Keratinocyte (primary cell): ENCODE results near the gene NLGN1. TPM values are rescaled to one million over a fixed set of nuclear protein-coding genes. Genes with fewer than 3 reads are reported as not detected.

Experiments used
- DNase-seq: peaks from one replicate; pipeline ENCODE4 v3.0.0-alpha.2; 2011; ENCODE audit warnings: low read depth, missing footprints, low spot score
- FAIRE-seq: peaks from 2 replicates; lab custom pipeline; 2011; peaks lifted over from hg19 to GRCh38; lab: Jason Lieb, UNC
- H2AFZ ChIP-seq: 2 replicates; pipeline ENCODE4 v1.6.0; 2012; ENCODE audit warnings: low read length, control low read depth, inconsistent platforms; ENCODE audit not compliant: control insufficient read depth
- H3K27ac ChIP-seq: 2 replicates; pipeline ENCODE4 v1.5.1; 2011; ENCODE audit warnings: low read length; ENCODE audit not compliant: control insufficient read depth, insufficient read depth
- H3K27me3 ChIP-seq: 3 replicates; pipeline ENCODE4 v1.6.0; 2011; ENCODE audit warnings: low read length; ENCODE audit not compliant: control insufficient read depth, insufficient read depth; ENCODE audit errors: extremely low read depth
- H3K36me3 ChIP-seq, 2 experiments: 2 replicates in 1 of 2; 3 replicates in 1 of 2; pipeline ENCODE4 v1.5.1; 2011; ENCODE audit warnings: low read length in 2 of 2, mild to moderate bottlenecking in 1 of 2; ENCODE audit not compliant: control insufficient read depth in 2 of 2, insufficient read depth in 2 of 2; ENCODE audit errors: extremely low read depth in 1 of 2
- H3K4me1 ChIP-seq: 3 replicates; pipeline ENCODE4 v1.5.1; 2011; ENCODE audit warnings: low read length; ENCODE audit not compliant: control insufficient read depth, insufficient read depth; ENCODE audit errors: extremely low read depth
- H3K4me2 ChIP-seq: 3 replicates; pipeline ENCODE4 v1.6.0; 2011; ENCODE audit warnings: low read depth, low read length; ENCODE audit not compliant: control insufficient read depth, insufficient read depth; ENCODE audit errors: extremely low read depth
- H3K4me3 ChIP-seq, 3 experiments: fragments of 200-600 bp in 1 of 3; sonication (generic) in 1 of 3; 2 replicates in 2 of 3; 3 replicates in 1 of 3; pipeline ENCODE4 v1.5.1; 2011 to 2016; ENCODE audit warnings: low read length in 3 of 3, mild to moderate bottlenecking in 3 of 3, control low read depth in 2 of 3, inconsistent platforms in 1 of 3, low read depth in 1 of 3, mixed read lengths in 1 of 3, mixed run types in 1 of 3, moderate library complexity in 1 of 3; ENCODE audit not compliant: control insufficient read depth in 2 of 3, insufficient read depth in 2 of 3; ENCODE audit errors: extremely low read depth in 1 of 3
- H3K79me2 ChIP-seq: 2 replicates; pipeline ENCODE4 v1.6.0; 2012; ENCODE audit warnings: low read length; ENCODE audit not compliant: control insufficient read depth, insufficient read depth
- H3K9ac ChIP-seq: 3 replicates; pipeline ENCODE4 v1.6.0; 2011; ENCODE audit warnings: low read length; ENCODE audit not compliant: control insufficient read depth, insufficient read depth; ENCODE audit errors: extremely low read depth
- H3K9me1 ChIP-seq: 3 replicates; pipeline ENCODE4 v1.6.0; 2011; ENCODE audit warnings: low read length; ENCODE audit not compliant: control insufficient read depth, insufficient read depth; ENCODE audit errors: extremely low read depth
- H3K9me3 ChIP-seq: 2 replicates; pipeline ENCODE4 v1.5.1; 2012; ENCODE audit warnings: low read depth, low read length; ENCODE audit not compliant: control insufficient read depth
- H4K20me1 ChIP-seq: 3 replicates; pipeline ENCODE4 v1.6.0; 2011; ENCODE audit warnings: low read length; ENCODE audit not compliant: control insufficient read depth, insufficient read depth; ENCODE audit errors: extremely low read depth
- EZH2 ChIP-seq: IDR thresholded peaks from one replicate; pipeline ENCODE4 v1.6.1; 2012; ENCODE audit warnings: inconsistent platforms, mild to moderate bottlenecking, low read length, moderate library complexity
- dilution Hi-C: fragments of 300-500 bp; cut with MboI; formaldehyde crosslinking; loops from one replicate; pipeline ENCODE4 v1.7.0; 2020; ENCODE audit warnings: low sequenced_read_pairs; ENCODE audit not compliant: extremely low pct_ligation_motif_present
- polyA plus RNA-seq, 5 experiments: library from polyadenylated mRNA; depleted of rRNA in 3 of 5; stranded (reverse) in 3 of 5; stranded (forward) in 1 of 5; unstranded in 1 of 5; fragments of >200 nt; gene quantifications; 1 replicate in 1 of 5; 2 replicates in 3 of 5; 3 replicates in 1 of 5; pipeline versions ENCODE4 v1.2.1 to v1.2.3, GENCODE V29; 2011 to 2012; ENCODE audit warnings: missing spikeins in 2 of 5, low read depth in 1 of 5, low replicate concordance in 1 of 5
- TF ChIP-seq, protein P1 (sequence below), 3 experiments: IDR thresholded peaks in 1 of 3; conservative IDR thresholded peaks in 1 of 3; optimal IDR thresholded peaks in 1 of 3; 2 replicates in 2 of 3; 3 replicates in 1 of 3; pipeline versions ENCODE3 to v1.5.1; 2011; ENCODE audit warnings: low read length in 3 of 3, mild to moderate bottlenecking in 3 of 3, moderate library complexity in 2 of 3, control low read depth in 1 of 3, inconsistent platforms in 1 of 3; ENCODE audit not compliant: insufficient read depth in 2 of 3; ENCODE audit errors: extremely low read depth in 1 of 3

NLGN1 gene
- polyA plus RNA-seq, 1 donor (not counting 4 experiments of a cell fraction or from before 2014, with no cell fraction given), result not detected

DNA sequence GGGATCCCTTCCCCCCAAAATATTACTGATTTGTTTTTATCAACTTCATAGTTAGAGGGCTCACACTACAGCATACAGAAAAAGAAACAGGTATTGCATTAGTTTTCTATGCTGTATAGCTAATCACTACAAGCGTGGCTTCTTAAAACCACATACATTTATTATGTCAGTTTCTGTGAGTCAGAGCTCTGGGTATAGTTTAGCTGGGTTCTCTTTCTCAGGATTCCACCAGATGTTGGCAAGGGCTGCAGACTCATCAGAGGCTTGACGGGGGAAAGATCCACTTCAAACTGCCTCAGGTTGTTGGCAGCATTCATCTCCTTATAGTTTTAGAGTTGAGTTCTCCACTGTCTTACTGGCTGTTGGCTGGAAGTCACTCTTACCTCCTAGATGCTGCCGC is 328.0 kb downstream of the NLGN1 start:
- Histone ChIP-seq H3K9me1 (no peaks in the 10 kb centered on the region), H3K36me3 (no peaks in the 10 kb centered on the region), H3K9ac (no peak overlapping the region), H3K27ac (no peak overlapping the region), H4K20me1 (no peaks in the 10 kb centered on the region), H3K9me3 (no peaks in the 10 kb centered on the region), H3K79me2 (no peaks in the 10 kb centered on the region), H3K27me3 (no peaks in the 10 kb centered on the region), H3K4me1 (no peaks in the 10 kb centered on the region), H2AFZ (no peak overlapping the region), H3K4me3 (no peak overlapping the region), H3K4me2 (no peak overlapping the region)
- FAIRE-seq, result no peak
- DNase-seq, result no peak
- dilution Hi-C loops, result no loop called here
- TF ChIP-seq, protein P1, sequence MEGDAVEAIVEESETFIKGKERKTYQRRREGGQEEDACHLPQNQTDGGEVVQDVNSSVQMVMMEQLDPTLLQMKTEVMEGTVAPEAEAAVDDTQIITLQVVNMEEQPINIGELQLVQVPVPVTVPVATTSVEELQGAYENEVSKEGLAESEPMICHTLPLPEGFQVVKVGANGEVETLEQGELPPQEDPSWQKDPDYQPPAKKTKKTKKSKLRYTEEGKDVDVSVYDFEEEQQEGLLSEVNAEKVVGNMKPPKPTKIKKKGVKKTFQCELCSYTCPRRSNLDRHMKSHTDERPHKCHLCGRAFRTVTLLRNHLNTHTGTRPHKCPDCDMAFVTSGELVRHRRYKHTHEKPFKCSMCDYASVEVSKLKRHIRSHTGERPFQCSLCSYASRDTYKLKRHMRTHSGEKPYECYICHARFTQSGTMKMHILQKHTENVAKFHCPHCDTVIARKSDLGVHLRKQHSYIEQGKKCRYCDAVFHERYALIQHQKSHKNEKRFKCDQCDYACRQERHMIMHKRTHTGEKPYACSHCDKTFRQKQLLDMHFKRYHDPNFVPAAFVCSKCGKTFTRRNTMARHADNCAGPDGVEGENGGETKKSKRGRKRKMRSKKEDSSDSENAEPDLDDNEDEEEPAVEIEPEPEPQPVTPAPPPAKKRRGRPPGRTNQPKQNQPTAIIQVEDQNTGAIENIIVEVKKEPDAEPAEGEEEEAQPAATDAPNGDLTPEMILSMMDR (optimal IDR thresholded peaks at IDR 0.05 in 1 of 3, IDR thresholded peaks at IDR 0.05 in 1 of 3, conservative IDR thresholded peaks at IDR 0.05 in 1 of 3; ENCODE audit: extremely low read depth in 1 of 3, insufficient read depth in 2 of 3, low read length in 3 of 3), result no peak
- TF ChIP-seq EZH2, result no peak

DNA sequence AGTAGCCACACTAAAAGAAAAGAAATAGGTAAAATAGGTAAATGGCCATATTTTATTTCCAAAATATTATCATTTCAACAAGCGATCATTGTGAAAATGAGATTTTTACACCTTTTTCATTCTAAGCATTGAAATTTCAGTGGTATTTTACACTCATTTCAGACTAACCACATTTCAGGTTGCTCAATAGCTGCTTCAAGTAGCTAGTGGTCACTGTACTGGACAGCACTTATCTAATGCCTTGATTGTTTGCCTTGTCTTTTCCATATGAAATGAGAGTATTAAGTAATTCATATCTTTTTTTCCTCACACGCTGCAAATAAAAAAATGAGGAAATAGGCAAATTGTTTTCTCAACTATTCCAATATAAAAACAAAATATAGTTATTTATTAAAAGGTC is 332.8 kb downstream of the NLGN1 start:
- Histone ChIP-seq H3K9me3 (no peaks in the 10 kb centered on the region), H3K4me2 (no peak overlapping the region), H3K36me3 (no peaks in the 10 kb centered on the region), H2AFZ (no peak overlapping the region), H4K20me1 (no peaks in the 10 kb centered on the region), H3K79me2 (no peaks in the 10 kb centered on the region), H3K9me1 (no peaks in the 10 kb centered on the region), H3K9ac (no peak overlapping the region), H3K4me3 (no peak overlapping the region), H3K27me3 (no peaks in the 10 kb centered on the region), H3K4me1 (no peaks in the 10 kb centered on the region), H3K27ac (no peak overlapping the region)
- FAIRE-seq (no peak), DNase-seq (no peak)
- TF ChIP-seq, protein P1 (optimal IDR thresholded peaks at IDR 0.05 in 1 of 3, IDR thresholded peaks at IDR 0.05 in 1 of 3, conservative IDR thresholded peaks at IDR 0.05 in 1 of 3; ENCODE audit: extremely low read depth in 1 of 3, insufficient read depth in 2 of 3, low read length in 3 of 3), result no peak
- no peak for TF ChIP-seq EZH2
- dilution Hi-C loops, result no loop called here
